ENCODE data around the gene HNRNPUL1. TPM values are rescaled to one million over a fixed set of nuclear protein-coding genes. Genes with fewer than 3 reads are reported as not detected.

The HNRNPUL1 gene
- total RNA-seq, 1 experiment from 2014 or later: 201 TPM

DNA sequence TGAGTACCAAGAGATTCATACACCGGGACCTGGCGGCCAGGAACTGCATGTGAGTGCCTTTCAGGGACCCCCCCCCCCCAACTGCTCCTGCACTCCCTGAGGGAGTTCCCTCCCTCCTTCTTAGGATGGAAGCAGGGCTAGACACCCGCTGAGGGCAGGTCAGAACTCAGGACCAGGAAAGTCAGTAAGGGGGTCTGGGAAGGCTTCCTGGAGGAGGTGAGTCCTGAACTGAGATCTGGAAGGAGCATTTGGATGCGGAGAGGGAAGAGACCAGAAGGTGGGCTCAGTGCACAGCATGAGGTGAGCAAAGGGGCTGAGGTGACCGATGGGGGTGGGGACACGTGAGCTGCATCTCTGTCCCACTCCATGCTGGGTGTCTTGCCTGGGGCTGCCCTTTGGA is 10.5 kb upstream of the HNRNPUL1 start:
- ChIA-PET RAD21 (ENCODE audit: low non-redundant PET in 1 of 2, low total read pairs in 2 of 2, uncharacterized antibody in 2 of 2, unreplicated experiment in 2 of 2) (no interaction called here), POLR2A (no interaction called here), CTCF (interaction anchor here (2.9 kb wide), 1 partner anchor 9 kb away, joined by 9 read pairs; no protein-coding TSS in a partner anchor)
- TF ChIP-seq JUND (IDR thresholded peaks at IDR 0.05) (no peak), POLR2A (IDR thresholded peaks at IDR 0.05; ENCODE audit: borderline replicate concordance, extremely low read depth, insufficient read depth, insufficient read length) (no peak), FOSL1 (IDR thresholded peaks at IDR 0.05; ENCODE audit: low read depth) (no peak), CBX3 (IDR thresholded peaks at IDR 0.05; ENCODE audit: low read depth) (no peak), POLR2AphosphoS5 (IDR thresholded peaks at IDR 0.05; ENCODE audit: low read depth, low read length) (no peak), ZFX (IDR thresholded peaks at IDR 0.05) (no peak)
- TF ChIP-seq, protein P1, sequence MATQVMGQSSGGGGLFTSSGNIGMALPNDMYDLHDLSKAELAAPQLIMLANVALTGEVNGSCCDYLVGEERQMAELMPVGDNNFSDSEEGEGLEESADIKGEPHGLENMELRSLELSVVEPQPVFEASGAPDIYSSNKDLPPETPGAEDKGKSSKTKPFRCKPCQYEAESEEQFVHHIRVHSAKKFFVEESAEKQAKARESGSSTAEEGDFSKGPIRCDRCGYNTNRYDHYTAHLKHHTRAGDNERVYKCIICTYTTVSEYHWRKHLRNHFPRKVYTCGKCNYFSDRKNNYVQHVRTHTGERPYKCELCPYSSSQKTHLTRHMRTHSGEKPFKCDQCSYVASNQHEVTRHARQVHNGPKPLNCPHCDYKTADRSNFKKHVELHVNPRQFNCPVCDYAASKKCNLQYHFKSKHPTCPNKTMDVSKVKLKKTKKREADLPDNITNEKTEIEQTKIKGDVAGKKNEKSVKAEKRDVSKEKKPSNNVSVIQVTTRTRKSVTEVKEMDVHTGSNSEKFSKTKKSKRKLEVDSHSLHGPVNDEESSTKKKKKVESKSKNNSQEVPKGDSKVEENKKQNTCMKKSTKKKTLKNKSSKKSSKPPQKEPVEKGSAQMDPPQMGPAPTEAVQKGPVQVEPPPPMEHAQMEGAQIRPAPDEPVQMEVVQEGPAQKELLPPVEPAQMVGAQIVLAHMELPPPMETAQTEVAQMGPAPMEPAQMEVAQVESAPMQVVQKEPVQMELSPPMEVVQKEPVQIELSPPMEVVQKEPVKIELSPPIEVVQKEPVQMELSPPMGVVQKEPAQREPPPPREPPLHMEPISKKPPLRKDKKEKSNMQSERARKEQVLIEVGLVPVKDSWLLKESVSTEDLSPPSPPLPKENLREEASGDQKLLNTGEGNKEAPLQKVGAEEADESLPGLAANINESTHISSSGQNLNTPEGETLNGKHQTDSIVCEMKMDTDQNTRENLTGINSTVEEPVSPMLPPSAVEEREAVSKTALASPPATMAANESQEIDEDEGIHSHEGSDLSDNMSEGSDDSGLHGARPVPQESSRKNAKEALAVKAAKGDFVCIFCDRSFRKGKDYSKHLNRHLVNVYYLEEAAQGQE (IDR thresholded peaks at IDR 0.05; ENCODE audit: low read depth): no peak
- TF ChIP-seq, protein P2, sequence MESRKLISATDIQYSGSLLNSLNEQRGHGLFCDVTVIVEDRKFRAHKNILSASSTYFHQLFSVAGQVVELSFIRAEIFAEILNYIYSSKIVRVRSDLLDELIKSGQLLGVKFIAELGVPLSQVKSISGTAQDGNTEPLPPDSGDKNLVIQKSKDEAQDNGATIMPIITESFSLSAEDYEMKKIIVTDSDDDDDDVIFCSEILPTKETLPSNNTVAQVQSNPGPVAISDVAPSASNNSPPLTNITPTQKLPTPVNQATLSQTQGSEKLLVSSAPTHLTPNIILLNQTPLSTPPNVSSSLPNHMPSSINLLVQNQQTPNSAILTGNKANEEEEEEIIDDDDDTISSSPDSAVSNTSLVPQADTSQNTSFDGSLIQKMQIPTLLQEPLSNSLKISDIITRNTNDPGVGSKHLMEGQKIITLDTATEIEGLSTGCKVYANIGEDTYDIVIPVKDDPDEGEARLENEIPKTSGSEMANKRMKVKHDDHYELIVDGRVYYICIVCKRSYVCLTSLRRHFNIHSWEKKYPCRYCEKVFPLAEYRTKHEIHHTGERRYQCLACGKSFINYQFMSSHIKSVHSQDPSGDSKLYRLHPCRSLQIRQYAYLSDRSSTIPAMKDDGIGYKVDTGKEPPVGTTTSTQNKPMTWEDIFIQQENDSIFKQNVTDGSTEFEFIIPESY (IDR thresholded peaks at IDR 0.05; ENCODE audit: extremely low read depth, insufficient replicate concordance, low read length): no peak
- Histone ChIP-seq H4K20me1 (ENCODE audit: insufficient read depth) (no peaks in the 10 kb centered on the region), H2AFZ (ENCODE audit: low read depth, low read length, poor library complexity, severe bottlenecking) (no peak overlapping the region), H3K9me2 (ENCODE audit: insufficient read depth) (no peaks in the 10 kb centered on the region), H3K4me3 (replicated peaks in 1 of 2; ENCODE audit: low read depth in 1 of 2, low read length in 2 of 2) (no peak overlapping the region), H3K9me3 (ENCODE audit: control insufficient read depth in 1 of 2, insufficient read depth in 1 of 2, low read depth in 1 of 2, low read length in 2 of 2) (no peaks in the 10 kb centered on the region), H3K4me2 (ENCODE audit: low read length) (no peak overlapping the region), H3K27ac (ENCODE audit: low read depth, low read length) (no peak overlapping the region), H3K79me2 (ENCODE audit: insufficient read depth, low read length) (no peaks in the 10 kb centered on the region), H3K9ac (ENCODE audit: low read length) (no peak overlapping the region), H3K27me3 (ENCODE audit: insufficient read depth, low read length) (no peaks in the 10 kb centered on the region), H3K36me3 (ENCODE audit: control insufficient read depth in 1 of 2, insufficient read depth in 2 of 2, low read length in 2 of 2) (peaks cover 4 to 55% of the 10 kb centered on the region in 2 experiments), H3K4me1 (ENCODE audit: control insufficient read depth in 1 of 2, insufficient read depth in 2 of 2, low read length in 2 of 2) (no peaks in the 10 kb centered on the region)
- BruUV-seq (replicated peaks): no TSS peak
- no peak for ATAC-seq
- intact Hi-C loops (cut with micrococcal nuclease): no loop called here
- no peak for DNase-seq (ENCODE audit: low read depth, low spot score)

Measured in HCT116 (cell line).